Measurements from ENCODE around the gene ASS1.

Gene ASS1

DNA sequence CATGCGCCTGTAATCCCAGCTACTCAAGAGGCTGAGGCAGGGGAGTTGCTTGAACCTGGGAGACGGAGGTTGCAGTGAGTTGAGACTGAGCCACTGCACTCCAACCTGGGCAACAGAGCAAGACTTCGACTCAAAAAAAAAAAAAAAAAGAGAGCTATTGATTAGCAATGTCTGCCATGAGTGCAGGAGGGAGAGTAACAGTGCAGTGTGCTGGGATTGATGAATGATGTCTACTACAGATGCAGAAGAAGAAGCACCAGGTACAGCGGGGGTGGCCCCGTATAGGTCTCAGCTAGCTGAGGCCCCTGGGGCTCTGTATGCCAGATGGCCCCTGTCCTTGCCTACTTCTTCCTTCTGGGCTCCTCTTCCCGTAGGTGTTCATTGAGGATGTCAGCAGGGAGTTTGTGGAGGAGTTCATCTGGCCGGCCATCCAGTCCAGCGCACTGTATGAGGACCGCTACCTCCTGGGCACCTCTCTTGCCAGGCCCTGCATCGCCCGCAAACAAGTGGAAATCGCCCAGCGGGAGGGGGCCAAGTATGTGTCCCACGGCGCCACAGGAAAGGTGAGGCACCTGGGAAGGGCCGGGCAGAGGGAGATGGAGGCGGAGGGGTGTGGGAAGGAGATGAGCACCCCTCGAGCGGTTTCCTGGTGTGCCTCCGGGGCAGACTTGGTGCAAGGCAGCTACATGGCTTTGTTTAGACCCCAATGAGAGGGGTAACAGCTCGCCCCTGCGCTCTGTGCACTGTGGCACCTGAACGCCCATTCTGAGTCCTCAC, 13.5 kb downstream of the ASS1 start:
- no peak for DNase-seq

DNA sequence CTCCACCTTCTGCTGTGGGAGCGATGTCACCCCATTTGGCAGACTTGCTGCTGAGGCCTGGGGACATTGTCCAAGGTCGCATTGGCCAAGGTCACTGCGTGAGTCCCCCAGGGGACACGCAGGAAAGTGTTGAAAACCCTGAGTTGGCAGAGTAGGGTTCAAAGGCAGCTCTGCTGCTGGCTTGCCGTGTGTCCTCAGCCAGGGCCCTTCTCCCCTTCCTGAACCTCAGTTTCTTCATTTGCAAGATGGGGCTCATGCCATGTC, 14.0 kb downstream of the ASS1 start:
- no peak for DNase-seq

DNA sequence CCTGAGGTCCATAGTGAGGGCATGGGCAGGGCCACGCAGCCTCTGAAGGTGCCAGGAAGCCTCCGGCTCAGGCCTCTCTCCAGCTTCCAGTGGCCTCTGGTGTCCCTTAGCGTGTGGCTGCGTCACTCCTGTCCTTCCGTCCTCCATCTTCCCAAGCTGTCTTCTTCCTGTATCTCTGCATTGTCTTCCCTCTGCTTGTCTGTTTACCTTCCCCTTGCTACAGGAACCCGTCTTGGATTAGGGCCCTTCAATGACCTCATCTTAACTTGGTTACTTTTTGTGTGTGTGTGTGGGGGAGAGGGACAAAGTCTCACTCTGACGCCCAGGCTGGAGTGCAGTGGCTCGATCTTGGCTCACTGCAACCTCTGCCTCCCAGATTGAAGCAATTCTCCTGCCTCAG, 14.4 kb downstream of the ASS1 start:
- DNase-seq = no peak

DNA sequence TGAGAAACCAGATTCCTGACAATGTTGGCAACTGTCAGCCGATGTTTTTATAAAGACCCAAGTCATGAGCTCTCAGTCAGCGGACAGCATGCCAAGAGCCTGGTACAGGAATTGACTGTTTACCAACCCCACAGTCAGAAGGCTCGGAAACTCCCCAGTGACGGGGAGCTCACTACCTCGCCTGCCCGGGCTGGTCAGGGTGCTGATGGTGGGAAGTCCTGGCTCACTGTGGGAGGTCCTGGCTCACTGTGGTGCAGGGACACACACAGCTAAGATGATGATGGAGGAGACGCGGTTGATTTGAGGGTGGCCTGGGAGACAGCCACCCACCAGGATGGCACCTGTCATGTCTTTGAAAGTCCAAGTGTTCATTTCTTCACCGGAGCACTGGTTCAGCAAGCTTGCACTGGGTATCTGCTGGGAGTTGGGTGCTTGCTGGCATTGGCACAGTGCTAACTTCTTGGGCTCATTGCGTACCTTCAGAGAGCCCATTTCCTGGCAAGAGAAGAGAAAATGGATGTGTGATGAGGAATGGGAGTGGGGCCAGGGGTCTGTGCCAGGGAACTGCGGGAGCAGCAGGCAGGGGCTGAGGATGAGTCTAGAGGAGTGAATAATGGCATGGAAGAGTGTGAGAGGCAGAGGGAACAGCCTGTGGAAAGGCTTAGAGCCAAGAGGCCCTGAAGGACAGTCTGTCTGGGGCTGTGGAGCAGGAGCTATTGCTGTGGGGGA, 15.3 kb downstream of the ASS1 start:
- no peak for DNase-seq

DNA sequence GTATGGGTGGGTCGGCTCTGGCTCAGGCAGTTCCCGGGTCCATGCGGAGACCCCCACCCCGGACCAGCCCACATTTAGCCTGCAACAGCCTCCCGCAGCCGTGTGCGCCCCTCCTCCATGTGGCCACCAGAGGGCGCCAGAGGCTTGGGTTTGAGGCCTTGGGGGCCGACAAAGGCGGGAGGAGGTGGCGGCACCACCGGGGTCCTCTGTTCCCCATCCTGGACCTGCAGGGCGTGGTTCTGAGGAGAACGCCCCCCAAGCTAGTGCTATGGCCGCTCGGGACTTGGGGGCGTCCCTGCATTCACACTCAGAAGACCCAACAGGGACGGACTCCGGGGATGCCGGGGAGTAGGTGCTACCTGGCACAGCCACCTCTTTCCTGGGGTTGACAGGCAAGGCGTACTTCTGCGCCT, 16.5 kb downstream of the ASS1 start:
- peak; percentile 77 for DNase-seq

DNA sequence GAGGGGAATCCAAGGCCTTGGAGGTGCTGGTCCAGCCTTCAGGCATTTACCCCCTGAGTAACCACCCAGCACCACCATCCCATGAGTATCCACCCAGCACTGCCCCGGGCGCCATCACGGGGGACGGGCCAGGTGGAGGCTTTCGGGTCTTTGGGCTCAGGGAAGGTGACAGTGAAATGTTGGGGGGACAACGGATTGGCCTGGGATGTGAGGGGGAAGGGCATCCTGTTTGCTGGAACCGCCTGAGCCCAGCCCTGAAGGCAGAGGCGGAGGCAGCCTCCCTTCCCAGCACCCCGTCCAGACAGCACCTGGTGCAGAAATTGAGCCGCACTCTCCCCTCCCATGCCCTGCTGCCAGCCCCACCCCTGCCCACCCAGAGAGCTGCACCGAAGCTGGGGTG, 17.0 kb downstream of the ASS1 start:
- DNase-seq = no peak

DNA sequence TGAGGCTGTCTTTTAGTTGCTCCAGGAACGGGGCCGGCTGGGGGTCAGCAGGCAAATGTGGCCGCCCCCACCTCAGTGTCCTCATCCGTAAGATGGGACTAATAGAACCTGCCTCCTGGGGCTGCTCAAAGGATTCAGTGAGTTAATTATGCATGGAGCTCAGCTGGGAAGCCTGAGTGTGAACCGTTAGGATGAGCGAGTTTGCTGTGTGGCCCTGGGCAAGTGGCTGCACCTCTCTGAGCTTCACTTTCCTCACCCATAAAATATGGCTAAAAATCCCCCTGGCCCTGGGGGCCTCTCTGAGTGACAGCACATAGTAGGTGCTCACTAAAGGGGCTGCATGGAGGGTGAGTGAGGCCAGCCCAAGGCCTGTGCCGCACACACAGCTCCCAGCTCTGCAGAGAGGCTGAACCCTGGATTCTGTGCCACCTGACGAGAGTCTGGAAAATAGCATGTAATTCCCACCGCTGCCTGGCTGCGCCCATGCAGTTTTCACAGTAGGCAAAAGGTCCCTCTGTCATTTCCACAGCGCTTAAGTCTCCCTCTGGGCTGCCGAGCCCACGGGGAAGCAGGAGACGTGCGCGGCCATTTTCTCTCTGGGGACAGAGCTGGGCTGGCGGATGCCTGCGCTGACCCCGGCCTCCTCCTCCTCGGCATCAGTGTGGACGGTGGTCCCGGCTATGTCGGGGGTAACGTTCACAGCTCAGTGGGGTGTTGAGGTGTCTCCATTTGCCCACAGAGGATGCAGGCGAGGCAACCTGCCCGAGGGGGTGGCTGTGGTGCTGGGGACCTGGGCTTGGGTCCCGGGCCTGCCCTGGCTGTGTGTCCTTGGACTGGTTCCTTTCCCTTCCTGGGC, 18.2 kb downstream of the ASS1 start:
- DNase-seq = no peak

DNA sequence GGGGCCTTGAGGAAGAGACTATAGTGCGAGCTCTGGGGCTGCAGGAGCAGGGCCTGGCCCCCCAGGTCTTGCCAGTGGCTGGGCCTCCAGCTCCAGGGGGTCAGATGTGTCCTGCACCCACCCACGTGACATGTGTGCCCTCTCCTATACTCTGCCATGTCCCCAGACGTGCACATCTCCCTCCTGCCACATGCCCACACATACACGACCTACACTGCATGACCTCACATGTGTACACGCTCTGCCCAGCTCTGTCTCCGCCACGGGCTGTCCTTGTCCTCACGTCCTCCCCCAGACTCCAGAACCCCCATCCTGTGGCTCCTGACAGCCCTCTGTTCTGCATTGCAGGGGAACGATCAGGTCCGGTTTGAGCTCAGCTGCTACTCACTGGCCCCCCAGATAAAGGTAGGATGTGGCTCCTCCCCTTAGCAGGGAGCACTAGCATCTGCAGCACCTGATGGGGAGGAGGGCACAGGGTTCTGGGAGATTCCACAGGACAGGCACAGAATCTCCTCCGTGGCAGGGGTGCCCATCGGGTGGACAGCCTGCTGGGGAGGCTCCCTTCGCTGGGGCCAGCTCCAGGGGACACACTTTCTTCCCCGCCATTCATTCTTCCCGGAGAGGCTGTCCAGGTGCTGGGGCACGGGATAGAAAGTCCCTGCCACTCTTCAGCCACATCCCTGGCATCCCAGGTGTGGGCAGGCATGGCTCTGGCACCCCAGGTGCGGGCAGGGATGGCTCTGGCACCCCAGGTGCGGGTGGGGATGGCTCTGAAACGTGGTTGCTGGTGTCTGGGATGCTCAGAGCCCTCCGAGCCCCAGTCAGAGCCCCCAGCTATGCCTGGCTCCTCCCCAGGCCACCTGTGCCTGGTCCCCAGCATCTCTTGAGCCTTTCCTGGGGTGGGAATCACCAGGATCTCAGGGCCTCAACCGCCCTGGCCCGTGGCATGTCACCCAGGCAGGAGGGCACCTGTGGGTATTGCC, 19.3 kb downstream of the ASS1 start:
- DNase-seq = no peak

DNA sequence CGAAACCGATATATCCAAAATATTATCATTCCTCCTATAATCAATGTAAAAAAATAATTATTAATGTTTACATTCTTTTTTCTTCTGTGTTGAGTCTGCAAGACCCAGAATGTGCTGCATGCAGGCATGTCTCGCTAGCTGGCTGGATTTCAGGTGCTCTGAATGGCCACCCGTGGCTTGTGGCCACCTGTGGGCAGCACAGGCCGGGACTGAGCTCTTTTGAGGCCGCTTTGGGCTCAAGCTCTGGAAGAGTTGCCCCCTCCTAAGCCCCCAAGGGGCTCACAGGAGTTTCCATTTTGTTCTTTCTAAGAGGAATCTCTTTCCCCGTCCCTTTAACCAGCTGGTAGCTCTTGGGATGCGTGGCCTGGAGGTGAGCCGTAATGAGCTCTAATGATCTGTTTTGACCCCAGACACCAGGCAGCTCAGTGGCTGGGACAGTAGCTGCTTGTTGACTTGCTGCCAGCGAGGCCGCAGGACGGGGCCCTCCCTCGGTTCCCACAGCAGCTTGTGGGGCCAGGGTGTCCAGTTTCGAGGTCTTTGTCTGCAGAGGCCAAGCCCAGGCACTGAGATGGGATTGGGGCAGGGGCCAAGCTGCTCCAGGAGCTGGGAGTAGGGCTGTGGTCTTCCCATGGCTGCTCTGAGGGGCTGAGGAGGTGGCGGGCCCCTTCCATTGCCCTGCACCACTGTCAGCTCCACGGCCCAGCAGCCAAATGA, 20.8 kb downstream of the ASS1 start:
- no peak for DNase-seq

DNA sequence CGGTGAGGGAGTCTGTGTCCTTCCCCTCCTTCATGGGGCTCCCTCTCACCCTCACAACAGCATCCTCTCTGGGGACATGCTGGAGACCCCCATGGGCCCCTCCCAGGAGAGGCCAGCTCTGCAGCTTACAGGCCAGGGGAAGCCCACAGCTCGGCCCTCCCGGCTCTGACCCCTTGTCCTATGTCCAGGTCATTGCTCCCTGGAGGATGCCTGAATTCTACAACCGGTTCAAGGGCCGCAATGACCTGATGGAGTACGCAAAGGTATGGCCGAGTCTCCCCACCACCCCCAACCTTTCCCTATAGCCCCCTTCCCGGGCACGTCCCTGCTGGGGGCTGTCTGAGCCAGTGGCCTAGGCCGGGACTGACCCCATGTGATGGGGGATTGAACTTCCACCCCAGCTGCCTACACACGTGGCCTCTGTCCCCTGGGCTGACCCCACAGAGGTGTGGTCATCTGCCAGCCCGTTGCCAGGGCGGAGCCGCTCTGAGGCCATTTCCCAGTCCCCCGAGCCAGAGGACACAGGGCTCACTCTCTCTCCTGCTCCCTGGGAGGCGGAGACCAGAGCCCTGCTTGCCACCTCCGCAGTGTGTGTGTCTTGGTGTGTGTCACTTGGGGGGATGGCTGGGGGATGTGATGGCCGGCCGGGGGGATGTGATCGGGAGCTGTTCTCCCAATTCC, 21.9 kb downstream of the ASS1 start:
- DNase-seq = no peak

DNA sequence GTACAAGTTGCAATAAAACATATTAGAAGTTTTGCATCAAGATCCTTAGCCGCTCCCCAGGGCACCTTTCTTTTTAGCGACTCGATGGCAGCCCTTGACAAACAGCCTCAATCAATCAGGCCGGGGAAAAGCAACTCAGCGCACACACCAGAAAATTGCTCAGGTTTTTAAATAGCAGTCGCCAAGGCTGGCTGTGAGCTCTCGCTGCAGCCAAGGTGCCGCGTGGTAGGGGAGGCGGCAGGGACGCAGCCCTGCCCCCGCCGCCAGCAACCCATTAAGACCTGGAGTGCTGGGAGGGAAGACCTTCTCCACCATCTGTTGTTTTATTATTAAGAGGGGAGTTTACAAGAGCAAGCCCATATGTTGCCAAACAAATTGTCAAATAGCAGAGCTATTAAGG, 22.6 kb downstream of the ASS1 start:
- DNase-seq = no peak

DNA sequence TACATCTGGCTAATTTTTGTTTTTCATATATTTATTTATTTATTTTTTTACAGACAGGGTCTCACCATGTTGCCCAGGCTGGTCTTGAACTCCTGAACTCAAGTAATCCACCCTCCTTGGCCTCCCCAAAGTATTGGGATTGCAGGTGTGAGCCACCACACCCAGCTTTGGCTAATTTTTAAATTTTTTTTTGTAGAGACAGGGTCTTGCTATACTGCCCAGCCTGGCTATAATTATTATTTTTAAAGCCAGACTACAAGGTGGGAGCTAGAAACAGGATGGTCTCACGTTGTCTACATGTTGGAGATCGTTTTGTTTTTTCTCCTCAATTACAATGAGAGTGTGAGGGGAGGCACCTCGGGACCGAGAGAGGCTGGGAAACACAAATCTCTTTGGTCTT, 23.8 kb downstream of the ASS1 start:
- DNase-seq = no peak

DNA sequence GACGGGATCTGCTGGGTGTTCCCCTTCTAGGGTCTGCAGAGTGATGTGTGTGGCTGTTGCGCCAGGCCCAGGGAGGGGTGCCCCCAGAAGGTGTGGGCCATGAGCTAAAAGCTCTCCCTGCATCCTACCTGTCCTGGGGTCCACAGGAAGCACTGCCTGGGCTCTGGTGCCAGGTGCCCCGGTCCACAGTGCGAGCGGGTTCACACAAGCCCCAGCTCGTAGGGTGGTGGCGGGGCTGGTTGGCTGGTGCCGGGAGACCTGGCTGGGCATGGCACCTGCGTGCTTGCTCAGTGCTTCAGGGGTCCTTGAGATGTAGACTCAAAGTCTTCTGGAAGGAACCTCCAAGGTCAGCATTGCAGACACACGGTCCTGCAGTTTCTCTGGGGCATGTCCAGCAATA, 25.5 kb downstream of the ASS1 start:
- no peak for DNase-seq

DNA sequence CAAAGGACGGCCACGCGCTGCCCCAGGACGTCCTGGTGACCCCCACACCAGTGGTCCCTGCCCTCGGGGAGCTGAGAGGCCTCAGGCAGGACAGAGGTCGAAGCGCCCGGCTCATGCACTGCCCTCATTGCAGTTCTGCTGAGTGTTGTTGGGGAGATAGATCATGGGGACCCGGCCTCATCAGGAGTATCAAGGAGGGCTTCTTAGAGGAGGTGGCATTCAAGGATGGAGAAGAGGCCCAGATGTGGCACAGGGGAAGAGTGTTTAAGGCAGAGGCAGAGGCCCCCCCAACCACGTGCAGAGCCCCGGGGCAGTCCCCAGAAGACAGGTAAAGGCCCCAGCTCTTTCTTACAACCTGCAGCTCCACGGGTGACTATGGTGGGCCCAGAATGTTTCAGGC, 26.2 kb downstream of the ASS1 start:
- DNase-seq = no peak

DNA sequence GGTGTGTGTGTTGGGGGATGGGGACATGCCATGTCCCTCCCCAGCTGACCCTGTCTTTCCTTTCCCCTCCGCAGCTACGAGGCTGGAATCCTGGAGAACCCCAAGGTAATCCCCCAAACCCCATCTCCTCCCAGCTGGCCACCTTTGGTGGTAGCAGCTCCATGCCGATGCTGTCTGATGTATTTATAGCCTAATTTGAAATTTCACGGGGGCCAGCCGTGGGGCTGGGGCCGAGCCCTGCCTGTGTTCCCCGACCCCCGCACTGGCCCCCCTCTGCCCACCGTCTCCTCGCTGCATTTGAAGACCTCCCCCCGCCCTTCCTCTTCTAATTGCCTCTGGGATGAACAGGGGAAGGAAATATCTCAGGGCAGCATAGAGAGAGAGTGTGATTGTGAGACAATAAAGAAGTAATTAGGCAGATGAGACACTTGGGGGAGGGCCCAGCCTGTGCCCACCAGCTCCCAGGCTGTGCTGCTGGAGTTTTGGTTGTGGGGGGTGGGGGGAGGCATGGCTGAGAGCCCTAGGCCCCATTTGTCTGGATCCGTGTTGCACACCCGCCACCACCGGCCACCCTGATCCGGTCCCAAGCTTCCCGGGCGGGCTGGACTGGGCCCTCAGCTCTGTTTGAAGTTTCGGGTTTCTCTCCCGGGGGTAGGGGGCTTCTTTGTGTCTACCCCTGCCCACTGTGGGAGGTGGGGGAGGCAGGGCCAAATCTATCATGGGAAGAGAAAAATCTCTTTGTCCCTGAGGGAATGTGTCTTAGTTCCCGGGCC, 26.8 kb downstream of the ASS1 start:
- no peak for DNase-seq

DNA sequence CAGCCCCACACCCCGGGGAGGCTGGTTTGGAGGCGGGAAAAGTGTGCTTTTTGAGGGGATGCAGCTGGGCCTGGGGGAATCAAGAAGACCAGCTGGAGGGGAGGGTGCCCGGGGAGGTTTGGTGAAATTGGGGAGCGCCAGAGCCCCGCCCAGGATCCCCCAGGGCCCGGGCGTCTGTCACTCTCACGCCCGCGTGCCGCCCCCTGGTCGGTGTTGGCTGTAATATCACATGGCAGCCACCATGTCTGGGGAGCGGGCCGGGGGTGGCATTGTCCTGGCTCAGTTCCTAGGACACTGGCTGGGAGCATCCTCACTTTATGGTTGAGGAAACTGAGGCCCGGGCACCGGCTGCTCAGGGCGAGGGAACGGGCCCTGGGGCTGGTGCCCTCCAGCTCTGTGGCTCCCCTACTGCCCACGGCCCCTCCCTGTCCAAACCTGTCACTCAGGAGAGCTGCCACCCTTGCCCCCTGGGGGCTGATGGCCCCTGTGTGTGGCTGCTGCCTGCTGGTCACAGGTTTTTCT, 27.5 kb downstream of the ASS1 start:
- DNase-seq = no peak

DNA sequence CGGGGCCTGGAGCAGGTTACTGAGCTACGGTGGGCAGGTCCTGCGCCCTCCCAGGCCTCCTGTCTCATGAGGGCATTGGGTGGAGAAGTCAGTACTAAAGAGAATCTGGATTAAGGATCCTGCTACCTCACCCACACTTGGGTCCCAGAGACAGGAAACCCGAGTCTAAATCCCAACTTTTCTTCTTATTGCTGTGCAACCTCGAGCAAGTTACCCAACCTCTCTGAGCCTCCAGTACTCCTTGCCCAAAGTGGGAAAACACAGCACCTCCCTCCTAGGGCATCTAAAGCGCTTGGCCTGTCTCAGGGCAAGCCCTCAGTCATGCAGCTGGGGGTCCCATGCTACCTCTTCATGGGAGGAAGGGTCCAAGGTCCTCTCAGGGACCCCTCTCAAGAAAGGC, 28.2 kb downstream of the ASS1 start:
- no peak for DNase-seq

DNA sequence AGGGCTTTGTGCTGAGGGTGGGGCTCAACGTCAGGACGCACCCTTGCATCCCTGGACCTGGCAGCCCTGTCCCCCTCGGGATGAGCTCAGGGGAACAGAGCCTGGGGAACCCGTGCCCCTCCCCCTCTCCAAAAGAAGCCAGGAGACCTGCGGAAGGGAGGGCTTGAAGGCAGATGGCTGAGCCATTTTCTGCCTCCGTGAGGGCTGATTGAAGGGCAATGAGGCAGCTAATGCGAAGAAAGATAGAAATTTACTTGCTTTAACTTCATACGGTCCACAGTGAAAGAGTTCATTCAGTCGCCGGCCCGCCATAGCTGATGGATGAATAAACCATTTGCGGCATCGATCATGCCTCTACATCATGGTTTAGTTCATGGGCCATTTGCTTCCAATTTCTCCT, 28.8 kb downstream of the ASS1 start:
- no peak for DNase-seq

DNA sequence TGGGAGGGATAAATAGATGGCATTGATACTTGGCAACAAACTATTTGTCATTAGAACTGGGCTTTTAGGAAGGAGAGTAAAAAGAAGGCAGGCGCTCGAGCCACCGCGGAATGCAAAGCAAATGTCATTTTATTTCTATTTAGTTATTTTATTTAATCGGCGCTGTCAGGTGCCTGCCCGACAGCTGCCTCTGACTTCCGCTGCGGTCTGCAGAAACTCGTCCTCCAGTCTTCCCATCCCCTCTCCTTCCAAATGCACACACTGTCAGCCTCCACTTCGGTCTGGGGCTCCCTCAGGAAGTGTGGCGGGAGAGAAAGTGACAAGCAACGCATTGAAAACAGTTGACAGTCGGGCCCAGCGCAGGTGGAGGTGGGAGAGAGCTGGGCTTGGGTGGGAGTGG, 29.3 kb downstream of the ASS1 start:
- no peak for DNase-seq

DNA sequence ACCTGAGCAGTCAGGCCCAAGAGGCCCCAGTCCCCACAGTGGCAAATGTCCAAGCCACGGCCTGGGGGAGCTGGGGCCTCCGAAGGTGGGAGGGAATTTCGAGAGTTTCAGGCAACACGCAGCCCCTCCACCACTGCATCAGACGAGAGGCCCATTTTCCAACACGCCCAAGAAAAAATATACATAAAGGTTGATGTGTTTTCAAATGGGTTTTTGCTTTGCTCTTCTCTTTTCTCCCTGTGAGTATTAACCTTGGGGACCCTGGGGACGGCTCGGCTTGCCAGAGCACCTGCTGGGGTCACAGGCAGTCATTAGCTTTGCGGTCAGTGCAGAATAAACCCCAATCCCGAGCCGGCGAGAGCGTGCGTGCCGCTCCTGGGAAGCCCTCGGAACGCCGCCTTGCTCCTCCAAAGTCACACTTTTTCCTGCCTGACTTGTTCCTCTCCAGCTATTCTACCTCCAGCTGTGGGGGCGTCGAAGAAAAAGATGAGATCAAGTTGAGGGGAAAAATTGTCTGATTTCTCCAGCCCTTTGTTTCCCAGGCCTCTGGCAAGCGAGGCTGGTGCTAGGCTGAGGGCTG, 31.5 kb downstream of the ASS1 start:
- no peak for DNase-seq

Measured in T-helper 9 cell (primary cell).